HAP-1 (cell line): ENCODE data around the gene KCNAB1.

Source experiments
- DNase-seq, 2 experiments: peaks; one replicate each; pipeline ENCODE4 v3.0.0-alpha.2; 2016 to 2020; ENCODE audit warnings: low spot score in 2 of 2
- H3K27me3 ChIP-seq: fragments of 250-450 bp; sonication (Bioruptor Pico); 2 replicates; pipeline ENCODE4 v1.5.1; 2020; ENCODE audit warnings: low read depth, mild to moderate bottlenecking, moderate library complexity
- H3K36me3 ChIP-seq: fragments of 250-450 bp; sonication (Bioruptor Pico); replicated peaks from 2 replicates; pipeline ENCODE4 v1.5.1; 2020; ENCODE audit warnings: mild to moderate bottlenecking
- H3K4me1 ChIP-seq: fragments of 250-450 bp; sonication (Bioruptor Pico); 2 replicates; pipeline ENCODE4 v1.5.1; 2020; ENCODE audit warnings: mild to moderate bottlenecking
- H3K4me3 ChIP-seq: fragments of 250-450 bp; sonication (Bioruptor Pico); 2 replicates; pipeline ENCODE4 v1.5.1; 2020; ENCODE audit warnings: mild to moderate bottlenecking, moderate library complexity
- H3K9me3 ChIP-seq: fragments of 250-450 bp; sonication (Bioruptor Pico); 2 replicates; pipeline ENCODE4 v1.5.1; 2020; ENCODE audit warnings: mild to moderate bottlenecking, moderate library complexity
- in situ Hi-C: fragments of 300-500 bp; cut with MboI; formaldehyde crosslinking; loops from 3 replicates; pipeline ENCODE4 v1.14.3; 2020; ENCODE audit warnings: low sequenced_read_pairs, inconsistent platforms, mixed read lengths

The KCNAB1 gene

GRCh38 chr3:156298014-156298413 lies 177.6 kb downstream of the KCNAB1 start:
- in situ Hi-C loops = no loop called here

GRCh38 chr3:156298938-156299337 lies 178.6 kb downstream of the KCNAB1 start:
- DNase-seq = no peak
- Histone ChIP-seq H3K9me3 (no peaks in the 10 kb centered on the region), H3K4me1 (no peaks in the 10 kb centered on the region), H3K27me3 (peaks cover 3% of the 10 kb centered on the region), H3K4me3 (no peak overlapping the region), H3K36me3 (no peaks in the 10 kb centered on the region)
- in situ Hi-C loops = no loop called here

More at GRCh38 chr3:156298014-156298413, 177.6 kb downstream of the KCNAB1 start:
- Histone ChIP-seq H3K4me1 (no peaks in the 10 kb centered on the region), H3K4me3 (no peak overlapping the region), H3K9me3 (no peaks in the 10 kb centered on the region), H3K36me3 (no peaks in the 10 kb centered on the region), H3K27me3 (peaks cover 4% of the 10 kb centered on the region)
- DNase-seq = no peak

- in situ Hi-C loops = no loop called here
- DNase-seq = no peak
- H3K4me1 ChIP-seq = no peaks in the 10 kb centered on the region
- H3K36me3 ChIP-seq = no peaks in the 10 kb centered on the region
- H3K27me3 ChIP-seq = peaks cover 3% of the 10 kb centered on the region
- H3K4me3 ChIP-seq = no peak overlapping the region
- H3K9me3 ChIP-seq = no peaks in the 10 kb centered on the region
These were observed 179.2 kb downstream of the KCNAB1 start for GRCh38 chr3:156299569-156299968.

- peaks cover 3% of the 10 kb centered on the region for H3K27me3 ChIP-seq
- no peak for DNase-seq
- in situ Hi-C loops = no loop called here
- H3K36me3 ChIP-seq = no peaks in the 10 kb centered on the region
- no peak overlapping the region for H3K4me3 ChIP-seq
- H3K9me3 ChIP-seq = no peaks in the 10 kb centered on the region
- H3K4me1 ChIP-seq = no peaks in the 10 kb centered on the region
These were observed 180.0 kb downstream of the KCNAB1 start for GRCh38 chr3:156300371-156300770.

- H3K4me3 ChIP-seq = no peak overlapping the region
- peaks cover 3% of the 10 kb centered on the region for H3K27me3 ChIP-seq
- no peaks in the 10 kb centered on the region for H3K36me3 ChIP-seq
- no peaks in the 10 kb centered on the region for H3K4me1 ChIP-seq
- in situ Hi-C loops = no loop called here
- no peaks in the 10 kb centered on the region for H3K9me3 ChIP-seq
- no peak for DNase-seq
These were observed 180.8 kb downstream of the KCNAB1 start for GRCh38 chr3:156300929-156301840.

- Histone ChIP-seq H3K27me3 (peaks cover 3% of the 10 kb centered on the region; the same call in 1 of the 2 replicates), H3K4me1 (no peaks in the 10 kb centered on the region), H3K4me3 (no peak overlapping the region), H3K9me3 (no peaks in the 10 kb centered on the region), H3K36me3 (no peaks in the 10 kb centered on the region)
- in situ Hi-C loops = no loop called here
- no peak for DNase-seq
These were observed 182.8 kb downstream of the KCNAB1 start for GRCh38 chr3:156303001-156303707.

GRCh38 chr3:156304406-156304805 lies 184.0 kb downstream of the KCNAB1 start:
- Histone ChIP-seq H3K36me3 (no peaks in the 10 kb centered on the region), H3K4me1 (no peaks in the 10 kb centered on the region), H3K27me3 (peaks cover 3% of the 10 kb centered on the region; the same call in 1 of the 2 replicates), H3K4me3 (no peak overlapping the region), H3K9me3 (no peaks in the 10 kb centered on the region)
- no peak for DNase-seq
- in situ Hi-C loops = no loop called here

- DNase-seq = no peak
- H3K4me3 ChIP-seq = no peak overlapping the region
- H3K9me3 ChIP-seq = no peaks in the 10 kb centered on the region
- no peaks in the 10 kb centered on the region for H3K4me1 ChIP-seq
- in situ Hi-C loops = no loop called here
- no peaks in the 10 kb centered on the region for H3K36me3 ChIP-seq
- peaks cover 3% of the 10 kb centered on the region; the same call in 1 of the 2 replicates for H3K27me3 ChIP-seq
These were observed 185.3 kb downstream of the KCNAB1 start for GRCh38 chr3:156305672-156306071.

- Histone ChIP-seq H3K36me3 (no peaks in the 10 kb centered on the region), H3K9me3 (no peaks in the 10 kb centered on the region), H3K4me1 (no peaks in the 10 kb centered on the region), H3K27me3 (no peaks in the 10 kb centered on the region), H3K4me3 (no peak overlapping the region)
- in situ Hi-C loops = no loop called here
- DNase-seq = no peak
These were observed 187.3 kb downstream of the KCNAB1 start for GRCh38 chr3:156307704-156308103.

GRCh38 chr3:156311431-156311830 lies 191.1 kb downstream of the KCNAB1 start:
- DNase-seq = no peak
- Histone ChIP-seq H3K4me1 (no peaks in the 10 kb centered on the region), H3K27me3 (no peaks in the 10 kb centered on the region), H3K9me3 (no peaks in the 10 kb centered on the region), H3K36me3 (no peaks in the 10 kb centered on the region), H3K4me3 (no peak overlapping the region)
- in situ Hi-C loops = no loop called here

- Histone ChIP-seq H3K4me1 (no peaks in the 10 kb centered on the region), H3K36me3 (no peaks in the 10 kb centered on the region), H3K27me3 (no peaks in the 10 kb centered on the region; the same call in 1 of the 2 replicates), H3K9me3 (no peaks in the 10 kb centered on the region), H3K4me3 (no peak overlapping the region)
- in situ Hi-C loops = no loop called here
- no peak for DNase-seq
These were observed 191.6 kb downstream of the KCNAB1 start for GRCh38 chr3:156311930-156312329.

- Histone ChIP-seq H3K27me3 (no peaks in the 10 kb centered on the region; the same call in 1 of the 2 replicates), H3K4me3 (no peak overlapping the region), H3K9me3 (no peaks in the 10 kb centered on the region), H3K36me3 (no peaks in the 10 kb centered on the region), H3K4me1 (no peaks in the 10 kb centered on the region)
- no peak for DNase-seq
- in situ Hi-C loops = no loop called here
These were observed 195.7 kb downstream of the KCNAB1 start for GRCh38 chr3:156316076-156316475.

- no peak for DNase-seq
- Histone ChIP-seq H3K9me3 (no peaks in the 10 kb centered on the region), H3K4me1 (no peaks in the 10 kb centered on the region), H3K36me3 (no peaks in the 10 kb centered on the region), H3K27me3 (no peaks in the 10 kb centered on the region; the same call in 1 of the 2 replicates), H3K4me3 (no peak overlapping the region)
- in situ Hi-C loops = no loop called here
These were observed 197.2 kb downstream of the KCNAB1 start for GRCh38 chr3:156317462-156318074.

GRCh38 chr3:156321945-156322344 lies 201.6 kb downstream of the KCNAB1 start:
- no peaks in the 10 kb centered on the region for H3K9me3 ChIP-seq
- DNase-seq = no peak
- H3K4me3 ChIP-seq = no peak overlapping the region
- H3K36me3 ChIP-seq = no peaks in the 10 kb centered on the region
- H3K27me3 ChIP-seq = no peaks in the 10 kb centered on the region; the same call in 1 of the 2 replicates
- H3K4me1 ChIP-seq = no peaks in the 10 kb centered on the region
- in situ Hi-C loops = no loop called here
